ENCODE data around the gene PIK3AP1.
"Not testable (repeated sequence)": the region's sequence is repeated elsewhere in the genome, so short reads cannot be mapped to it uniquely, and the experiment has no call there.

Gene PIK3AP1

DNA sequence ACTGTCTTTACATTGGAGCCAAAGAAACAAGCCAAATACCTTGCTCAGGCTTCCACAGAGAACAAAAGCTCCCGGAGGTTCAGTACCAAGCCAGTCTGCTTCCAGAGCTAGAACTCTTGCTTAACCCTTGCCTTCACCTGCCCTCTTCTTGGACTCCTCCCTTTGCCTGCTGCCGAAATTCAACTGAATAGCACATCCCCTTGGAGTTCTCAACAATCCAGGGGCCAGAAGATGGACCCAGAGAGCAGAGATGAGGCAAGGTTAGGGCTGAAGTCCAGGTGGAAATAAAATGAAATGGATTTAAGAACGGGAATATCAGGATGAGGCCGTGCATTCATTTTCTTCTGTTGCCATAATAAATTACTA is 876 bp upstream of the PIK3AP1 start:
- DNase-seq (ENCODE audit: low read depth in 2 of 2) = no peak

DNA sequence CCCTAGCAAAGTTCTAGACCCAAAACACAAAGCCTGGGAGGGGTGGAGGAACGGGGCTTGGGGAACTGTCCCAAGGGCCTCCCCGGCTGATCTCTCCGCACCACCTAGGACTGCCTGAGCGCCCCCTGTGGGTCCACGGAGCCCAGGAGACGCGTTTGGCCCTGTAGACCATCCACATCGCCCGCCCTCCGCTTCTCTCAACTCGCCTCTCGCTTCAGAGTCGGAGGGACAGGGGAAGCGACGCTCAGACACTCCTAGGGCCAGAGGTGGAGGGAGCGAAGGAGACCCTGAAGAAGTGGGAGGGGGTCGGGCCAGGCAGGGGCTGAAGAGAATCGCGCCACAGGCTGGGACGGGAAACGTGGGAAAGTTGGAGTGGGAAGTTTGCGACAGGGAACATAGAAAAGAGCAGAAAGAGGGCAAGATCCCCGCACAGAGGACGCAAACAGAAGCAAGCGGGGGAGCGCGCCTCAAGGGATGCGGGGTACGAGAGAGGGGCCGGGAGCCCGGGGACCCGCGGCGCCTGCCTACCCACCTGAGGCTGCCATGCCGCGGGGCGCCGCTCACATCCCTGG is 378 bp downstream of the PIK3AP1 start:
- DNase-seq (ENCODE audit: low read depth in 2 of 2) = peak; percentile 56 to 68

DNA sequence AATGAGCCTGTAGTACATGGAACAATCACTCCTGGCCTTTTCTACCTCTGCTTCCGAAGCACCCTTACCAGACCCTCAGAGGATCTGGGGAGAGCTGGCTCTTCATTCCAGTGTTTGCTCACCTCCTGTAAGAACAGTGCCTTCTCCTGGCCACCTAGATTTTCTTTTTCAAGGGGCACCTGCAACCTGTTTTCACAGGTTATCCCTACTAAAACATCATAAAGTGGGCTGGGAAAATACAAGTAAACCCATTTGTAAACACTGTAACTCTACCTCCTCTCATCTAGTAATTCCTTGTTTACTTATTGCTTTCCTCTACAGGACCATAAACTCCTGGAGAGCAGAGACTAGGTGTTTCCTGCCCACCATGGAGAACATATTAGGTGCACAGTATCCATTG is 1.1 kb downstream of the PIK3AP1 start:
- no peak for DNase-seq (ENCODE audit: low read depth in 2 of 2)

DNA sequence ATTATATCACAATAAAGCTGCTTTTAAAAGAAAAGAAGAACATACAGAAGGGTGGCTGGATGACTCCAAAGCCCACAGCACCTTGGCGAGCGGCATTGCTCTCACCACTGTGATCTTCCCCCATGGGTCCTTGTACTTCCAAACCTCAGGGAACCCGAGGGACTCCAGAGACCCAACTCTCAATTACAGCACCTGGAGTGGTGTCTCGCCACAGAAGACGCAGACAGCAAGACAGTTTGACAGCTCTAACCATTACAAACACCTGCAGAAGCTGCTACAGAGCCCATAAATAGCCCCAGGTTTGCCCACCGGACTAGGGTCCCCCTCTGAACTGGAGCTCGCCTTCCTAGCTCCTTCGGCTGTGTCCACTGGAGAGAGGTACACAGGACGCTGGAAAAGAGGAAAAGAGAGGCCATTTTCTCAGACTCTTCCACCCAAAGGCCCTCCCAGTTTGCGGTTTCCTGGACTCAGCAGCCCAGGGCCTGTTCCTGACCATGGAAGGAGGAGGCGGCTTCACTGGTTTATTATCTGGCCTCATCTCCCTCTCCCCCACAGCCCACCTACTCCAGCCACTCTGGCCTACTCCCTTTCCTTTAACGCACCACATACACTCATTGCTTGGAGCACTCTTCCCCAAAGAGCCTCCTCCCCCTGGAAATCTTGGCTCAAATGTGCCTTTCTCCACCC is 1.9 kb downstream of the PIK3AP1 start:
- no peak for DNase-seq (ENCODE audit: low read depth in 2 of 2)

DNA sequence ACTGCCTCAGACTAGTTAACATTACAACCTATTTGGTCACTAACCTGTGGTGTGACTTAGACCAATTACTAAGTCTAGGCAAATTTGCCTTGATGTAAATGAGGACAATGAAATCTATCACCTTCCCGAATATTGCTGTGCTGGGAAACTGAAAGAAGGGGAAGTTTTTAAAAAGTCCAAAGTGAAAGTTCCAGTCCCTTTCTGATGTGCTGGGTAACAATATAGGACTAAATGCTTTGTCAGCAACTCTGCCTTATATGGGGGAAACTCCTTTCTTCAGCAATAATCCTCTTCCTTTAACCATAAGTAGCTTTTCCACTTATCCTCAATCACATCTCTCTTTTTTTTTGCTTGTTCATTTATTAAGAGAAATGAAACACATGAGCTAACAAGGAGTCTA is 3.9 kb downstream of the PIK3AP1 start:
- no peak for DNase-seq (ENCODE audit: low read depth in 2 of 2)

DNA sequence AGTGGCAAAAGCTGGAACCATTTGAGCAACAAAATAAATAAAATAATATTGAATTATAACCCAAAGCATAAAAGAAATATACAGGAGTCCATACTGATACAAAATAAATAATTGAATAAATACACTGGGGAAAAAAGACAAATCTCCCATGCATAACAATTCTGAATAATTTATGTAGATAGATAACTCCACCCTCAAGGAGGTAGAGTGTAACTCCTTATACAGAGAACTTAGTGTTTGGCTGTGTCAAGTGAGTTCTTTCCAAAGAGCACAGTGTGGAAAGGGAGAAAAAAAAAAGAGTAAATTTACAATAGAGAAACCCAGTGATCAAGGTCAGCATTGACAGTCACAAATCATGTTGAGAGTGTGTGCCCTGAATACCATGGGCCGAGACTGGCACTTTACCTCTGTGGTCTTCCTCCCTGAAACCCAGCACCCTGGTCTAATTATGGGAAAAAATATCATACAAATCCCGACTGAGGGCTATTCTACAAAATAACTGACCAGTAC is 5.5 kb downstream of the PIK3AP1 start:
- no peak for DNase-seq (ENCODE audit: low read depth in 2 of 2)

DNA sequence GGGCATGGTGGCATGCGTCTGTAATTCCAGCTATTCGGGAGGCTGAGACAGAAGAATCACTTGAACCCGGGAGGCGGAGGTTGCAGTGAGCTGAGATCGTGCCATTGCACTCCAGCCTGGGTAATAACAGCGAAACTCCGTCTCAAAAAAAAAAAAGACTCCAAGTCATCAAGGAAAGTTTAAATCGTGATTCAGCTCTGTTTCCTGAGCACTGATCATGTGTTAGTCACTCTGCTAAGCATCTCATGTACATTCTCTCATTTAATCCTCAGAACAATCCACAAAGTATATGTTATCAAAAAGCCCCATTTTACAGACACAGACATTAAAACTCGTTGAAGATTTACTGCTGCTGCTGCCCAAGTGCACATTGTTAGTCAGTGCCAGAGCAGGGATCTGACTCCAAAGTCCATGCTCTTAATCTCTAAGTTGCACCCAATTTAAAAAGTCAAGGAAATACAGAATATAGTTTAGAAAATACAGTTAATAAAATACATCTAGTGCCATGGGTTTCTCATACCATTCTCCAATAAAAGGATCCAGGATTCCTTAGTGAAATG is 6.2 kb downstream of the PIK3AP1 start:
- DNase-seq (ENCODE audit: low read depth in 2 of 2) = no peak

DNA sequence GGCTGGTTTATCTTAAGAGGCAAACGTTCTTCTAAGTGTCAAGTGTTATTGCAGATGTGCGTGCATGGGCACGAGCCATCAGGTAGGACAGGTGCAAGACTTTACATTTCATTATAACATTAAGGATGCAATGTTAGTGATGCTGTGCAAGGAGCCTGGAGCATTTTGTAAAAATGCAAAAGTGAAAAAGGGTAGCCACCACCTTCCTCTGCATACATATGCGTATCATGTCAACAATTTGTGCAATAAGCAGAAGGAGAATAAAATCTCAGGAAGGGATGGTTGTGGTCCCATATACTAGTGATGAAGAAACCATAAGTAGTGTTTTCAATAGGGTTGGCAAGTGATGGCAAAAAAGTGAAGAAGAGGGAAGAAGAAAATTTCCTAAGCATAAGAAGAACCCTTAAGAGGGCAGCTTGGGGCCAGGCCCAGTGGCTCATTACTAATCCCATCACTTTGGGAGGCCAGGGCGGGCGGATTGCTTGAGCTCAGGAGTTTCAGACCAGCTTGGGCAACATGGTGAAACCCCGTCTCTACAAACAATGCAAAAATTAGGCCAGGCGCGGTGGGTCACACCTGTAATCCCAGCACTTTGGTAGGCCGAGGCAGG is 7.5 kb downstream of the PIK3AP1 start:
- DNase-seq (ENCODE audit: low read depth in 2 of 2) = no peak

DNA sequence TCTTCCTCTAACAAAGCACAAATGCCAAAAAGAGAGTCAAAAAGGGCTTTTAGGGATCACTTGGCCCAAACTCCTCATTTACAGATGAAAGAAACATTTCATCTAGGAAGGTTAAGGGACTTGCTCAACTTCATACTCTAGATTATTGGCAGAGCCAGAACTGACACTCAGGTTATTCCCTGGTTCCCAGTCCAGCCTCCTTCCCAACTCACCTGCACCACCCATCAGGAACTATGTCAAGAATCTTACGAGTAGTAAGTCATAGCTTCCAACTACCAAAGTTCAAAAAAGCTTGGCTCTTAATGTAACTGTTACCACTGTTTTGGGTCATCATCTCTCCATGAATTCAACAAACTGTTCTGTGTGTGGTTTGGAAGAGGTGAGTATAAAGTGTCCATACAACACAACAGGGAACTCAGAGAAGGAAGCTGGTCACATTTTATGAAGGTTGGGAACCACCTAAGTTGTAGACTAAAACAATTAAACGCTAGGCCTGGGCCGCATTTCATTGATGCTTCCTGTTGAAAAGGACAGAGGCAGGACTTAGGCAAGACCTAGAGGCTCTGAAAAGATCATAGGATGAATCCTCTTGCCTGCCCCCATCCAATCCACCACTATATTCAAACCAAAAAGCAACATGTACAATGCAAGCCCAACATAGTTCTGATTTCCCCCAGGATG is 9.1 kb downstream of the PIK3AP1 start:
- DNase-seq (ENCODE audit: low read depth in 2 of 2) = no peak

DNA sequence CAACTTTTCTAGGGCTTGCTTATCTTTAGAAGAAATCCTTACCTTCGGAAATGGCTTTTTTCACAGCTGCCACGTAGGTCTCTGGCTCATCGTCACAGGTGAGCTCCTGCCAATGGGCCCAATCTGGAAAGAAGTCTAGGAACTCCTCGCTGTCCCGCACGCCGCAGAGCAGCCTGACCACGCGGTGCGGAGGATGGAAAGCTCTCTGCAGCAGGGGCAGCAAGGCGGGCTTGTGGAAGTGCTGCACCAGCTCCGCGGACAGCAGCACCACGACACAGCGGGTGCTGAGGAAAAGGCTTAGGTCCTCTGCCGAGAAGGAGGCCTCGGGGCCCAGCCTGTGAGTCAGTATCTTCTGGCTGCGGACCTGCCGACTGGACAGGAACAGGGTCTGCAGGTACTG is 10.8 kb downstream of the PIK3AP1 start:
- no peak for DNase-seq (ENCODE audit: low read depth in 2 of 2)

DNA sequence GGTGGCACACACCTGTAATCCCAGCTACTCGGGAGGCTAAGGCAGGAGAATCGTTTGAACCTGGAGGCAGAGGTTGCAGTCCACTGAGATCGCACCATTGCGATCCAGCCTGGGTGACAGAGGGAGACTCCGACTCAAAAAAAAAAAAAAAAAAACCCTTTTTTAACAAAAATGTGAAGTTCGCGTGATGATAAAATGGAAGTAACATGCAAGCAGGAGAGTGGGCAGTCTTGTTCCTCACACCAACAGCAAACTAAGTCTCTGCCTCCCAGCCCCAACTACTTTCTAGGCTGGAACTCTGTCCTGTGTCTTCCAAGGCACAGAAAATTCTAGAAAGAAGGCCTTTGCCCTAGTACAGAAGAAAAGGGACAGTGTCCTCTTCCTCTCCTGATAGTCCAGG is 11.3 kb downstream of the PIK3AP1 start:
- DNase-seq (ENCODE audit: low read depth in 2 of 2) = no peak

DNA sequence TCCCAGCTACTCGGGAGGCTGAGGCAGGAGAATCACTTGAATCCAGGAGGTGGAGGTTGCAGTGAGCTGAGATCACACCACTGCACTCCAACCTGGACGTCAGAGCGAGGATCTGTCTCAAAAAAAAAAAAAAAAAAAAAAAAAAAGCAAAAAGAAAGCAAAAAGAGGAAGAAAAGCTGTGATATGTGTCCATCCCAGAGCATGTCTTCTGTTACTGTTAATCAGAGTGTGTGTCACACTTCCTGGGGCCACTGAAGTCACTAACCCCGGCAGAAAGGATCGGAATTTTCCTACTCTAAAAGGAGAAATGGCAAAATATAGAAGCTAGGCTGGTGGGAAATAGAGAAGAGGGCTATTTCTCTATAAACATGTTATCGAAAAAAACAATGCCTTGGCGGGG is 11.9 kb downstream of the PIK3AP1 start:
- no peak for DNase-seq (ENCODE audit: low read depth in 2 of 2)

DNA sequence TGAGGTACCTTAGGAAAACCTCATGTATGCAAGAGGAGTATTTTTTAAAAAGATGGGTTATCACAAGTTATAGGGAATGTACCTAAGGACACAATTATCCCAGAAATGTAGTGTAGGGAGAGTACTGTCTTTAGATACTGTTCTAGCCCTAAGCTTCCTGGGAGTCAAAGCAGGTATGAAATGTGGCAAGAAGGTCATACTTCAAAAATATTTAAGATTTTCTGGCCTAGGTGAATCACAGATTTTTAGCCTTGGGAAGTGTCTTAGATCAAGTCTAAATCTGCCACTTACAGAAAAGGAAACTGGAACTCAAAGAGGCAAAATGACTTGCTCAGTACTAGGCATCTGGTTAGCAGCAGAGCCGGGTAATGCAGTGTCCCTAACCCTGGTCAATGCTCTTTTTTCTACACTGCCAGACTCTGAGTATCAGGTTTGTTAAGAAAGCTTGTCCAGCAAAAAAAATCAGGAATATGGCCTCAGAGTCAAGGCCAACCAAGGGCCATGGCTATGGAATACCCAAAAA is 13.9 kb downstream of the PIK3AP1 start:
- DNase-seq (ENCODE audit: low read depth in 2 of 2) = no peak

DNA sequence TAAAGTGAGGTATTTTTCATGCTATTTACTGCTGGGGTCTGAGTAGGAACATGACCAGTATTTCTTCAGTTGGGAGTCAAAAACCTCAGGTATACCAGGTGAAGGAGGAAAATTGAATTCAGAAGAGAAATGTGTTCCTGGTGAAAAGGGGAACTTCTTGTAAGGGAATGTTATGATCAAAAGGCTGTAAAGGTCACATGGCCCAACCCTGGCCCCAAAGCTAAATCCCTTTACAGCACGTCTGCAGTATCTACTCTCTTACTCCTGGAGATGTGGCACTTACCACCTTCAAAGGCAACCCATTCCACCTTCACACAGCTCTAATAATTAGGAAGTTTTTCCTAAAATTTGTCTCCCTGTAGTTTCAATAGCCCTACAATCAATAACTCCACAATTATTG is 15.2 kb downstream of the PIK3AP1 start:
- DNase-seq (ENCODE audit: low read depth in 2 of 2) = no peak

DNA sequence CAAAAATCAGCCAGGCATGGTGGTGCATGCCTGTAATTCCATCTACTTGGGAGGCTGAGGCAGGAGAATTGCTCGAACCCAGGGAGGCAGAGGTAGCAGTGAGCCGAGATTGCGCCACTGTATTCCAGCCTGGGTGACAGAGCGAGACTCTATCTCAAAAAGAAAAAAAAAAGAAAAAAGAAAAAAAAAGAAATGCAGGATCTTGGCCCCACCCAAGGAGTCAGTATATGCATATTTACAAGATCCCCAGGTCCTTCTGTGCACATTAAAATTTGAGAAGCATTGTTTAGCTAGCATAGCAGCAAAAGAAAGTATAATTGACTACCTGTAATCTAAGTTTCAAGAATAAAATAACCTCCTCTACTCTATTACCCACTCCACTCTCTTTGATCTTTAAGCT is 15.8 kb downstream of the PIK3AP1 start:
- no peak for DNase-seq (ENCODE audit: low read depth in 2 of 2)

DNA sequence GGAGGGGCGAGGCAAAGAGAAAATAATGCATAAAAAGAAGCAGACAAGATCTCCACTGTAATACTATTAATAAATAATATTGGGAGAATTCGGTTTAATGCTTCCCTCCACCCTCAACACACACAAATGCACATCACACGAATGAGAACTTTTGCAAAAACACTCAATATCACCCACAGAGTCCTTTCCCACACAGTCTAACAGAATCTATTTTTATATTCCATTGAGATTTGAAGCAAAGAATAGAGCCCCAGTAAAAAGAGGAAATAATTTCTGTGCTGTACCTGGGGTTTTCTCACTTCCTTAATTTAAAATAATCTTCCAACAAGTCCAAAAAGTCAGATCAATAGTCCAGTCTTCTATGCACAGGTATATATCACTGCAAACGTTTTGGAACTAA is 17.0 kb downstream of the PIK3AP1 start:
- DNase-seq (ENCODE audit: low read depth in 2 of 2) = no peak

DNA sequence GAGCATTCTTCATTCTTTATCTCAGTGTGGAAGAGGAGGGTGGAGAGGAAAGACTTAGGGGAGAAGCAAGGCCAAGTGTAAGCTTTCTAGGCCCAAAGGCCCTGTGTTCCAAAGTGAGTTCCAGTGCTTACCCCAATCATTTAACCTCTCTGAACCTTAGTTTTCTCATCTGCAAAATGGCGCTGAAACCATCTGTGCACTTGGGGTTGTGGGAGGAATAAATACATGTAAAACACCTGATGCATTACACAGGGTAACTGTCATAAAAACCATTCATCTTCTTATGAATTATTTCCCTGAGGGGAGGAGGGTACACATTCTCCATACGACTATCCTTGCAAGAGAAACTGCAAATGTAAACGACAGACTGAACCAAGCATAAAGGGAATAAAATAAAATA is 19.0 kb downstream of the PIK3AP1 start:
- DNase-seq (ENCODE audit: low read depth in 2 of 2) = no peak

DNA sequence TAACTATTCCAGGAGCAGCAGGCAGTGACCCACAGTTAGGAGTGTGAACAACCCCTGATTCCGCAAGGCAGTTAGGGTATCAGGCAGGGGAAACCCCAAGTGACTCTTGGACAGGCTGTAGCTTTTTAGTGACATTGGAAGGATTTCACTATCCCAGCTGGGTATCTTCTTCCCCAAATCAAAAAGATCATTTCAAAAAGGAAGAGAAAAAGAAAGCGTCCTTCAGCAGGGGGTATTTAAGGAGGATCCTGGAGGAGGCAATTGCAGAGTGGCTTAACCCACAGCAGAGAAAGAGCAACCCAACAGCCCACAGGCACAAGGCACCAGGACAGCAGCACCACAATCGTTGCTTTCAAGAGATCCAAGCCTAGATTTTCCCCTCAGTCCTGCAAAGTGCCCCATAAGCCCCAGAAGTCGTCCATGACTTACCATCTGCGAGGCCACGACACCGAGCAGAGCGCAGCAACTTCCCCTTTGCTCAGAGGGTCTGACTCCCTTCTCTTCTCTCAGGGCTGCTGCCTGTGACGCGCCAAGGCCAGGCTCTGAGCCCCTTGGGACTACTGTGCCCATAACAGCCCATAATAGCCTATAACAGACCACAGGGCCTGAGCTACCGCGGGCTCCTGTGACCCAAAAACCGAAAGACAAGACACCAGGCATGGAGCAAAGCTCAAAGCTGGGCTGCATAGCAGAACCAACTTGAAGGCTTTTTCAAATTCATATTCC is 19.8 kb downstream of the PIK3AP1 start:
- DNase-seq (ENCODE audit: low read depth in 2 of 2) = no peak

DNA sequence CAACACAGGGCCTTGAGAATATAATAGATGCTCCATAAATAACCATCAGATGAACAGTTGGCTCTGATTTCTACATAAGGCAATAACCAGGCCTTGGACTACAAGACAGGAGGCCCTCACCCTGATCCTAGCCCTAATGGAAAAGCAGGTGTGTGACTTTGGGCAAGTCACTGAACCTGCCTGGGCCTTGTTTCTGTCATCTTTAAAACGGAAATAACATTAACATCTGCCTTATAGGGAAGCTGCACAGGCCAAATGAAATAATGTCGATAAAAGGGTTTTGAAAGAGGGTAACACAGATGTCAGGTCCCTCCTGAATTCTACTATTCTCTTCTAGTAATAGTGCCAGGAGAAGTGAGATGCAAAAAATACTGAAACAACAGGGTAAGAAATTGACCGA is 20.7 kb downstream of the PIK3AP1 start:
- DNase-seq (ENCODE audit: low read depth in 2 of 2) = no peak

DNA sequence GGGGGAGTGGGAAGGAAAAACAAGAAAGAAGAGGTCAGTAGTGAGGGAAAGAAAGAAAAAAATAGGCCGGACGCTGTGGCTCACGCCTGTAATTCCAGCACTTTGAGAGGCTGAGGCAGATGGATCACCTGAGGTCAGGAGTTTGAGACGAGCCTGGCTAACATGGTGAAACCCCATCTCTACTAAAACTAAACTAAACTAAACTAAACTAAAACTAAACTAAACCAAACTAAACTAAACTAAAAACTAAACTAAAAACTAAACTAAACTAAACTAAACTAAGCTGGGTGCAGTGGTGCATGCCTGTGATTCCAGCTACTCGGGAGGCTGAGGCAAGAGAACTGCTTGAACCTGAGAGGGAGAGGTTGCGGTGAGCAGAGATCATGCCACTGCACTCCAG is 22.0 kb downstream of the PIK3AP1 start:
- DNase-seq (ENCODE audit: low read depth in 2 of 2) = not testable (repeated sequence)

DNA sequence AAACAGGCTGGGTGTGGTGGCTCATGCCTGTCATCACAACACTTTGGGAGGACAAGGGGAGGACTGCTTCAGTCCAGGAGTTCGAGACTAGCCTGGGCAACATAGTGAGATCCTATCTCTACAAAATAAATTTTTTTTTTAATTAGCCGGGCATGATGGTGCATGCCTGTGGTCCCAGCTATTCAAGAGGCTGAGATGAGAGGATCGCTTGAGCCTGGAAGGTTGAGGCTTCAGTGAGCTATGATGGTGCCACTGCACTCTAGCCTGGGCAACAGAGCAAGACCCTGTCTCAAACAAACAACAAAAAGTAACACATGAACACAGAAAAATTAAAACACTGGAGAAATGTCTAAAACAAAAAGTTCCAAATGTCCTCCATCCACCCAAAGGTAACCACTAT is 22.9 kb downstream of the PIK3AP1 start:
- no peak for DNase-seq (ENCODE audit: low read depth in 2 of 2)

All from stimulated activated CD8-positive, alpha-beta memory T cell treated with anti-CD3 and anti-CD28 coated beads, Interleukin-2, amount 100 ng/mL, for 48 hours (primary cell).